ENCODE results near the gene OVCA2.
A peak's percentile ranks its signal among the peaks of the same experiment; 100 is the strongest.

Gene OVCA2

GRCh38 chr17:2047590-2047989, 5.8 kb downstream of the OVCA2 start:
- Histone ChIP-seq H3K36me3 (replicated peaks) (peaks cover 5% of the 10 kb centered on the region), H3K4me3 (ENCODE audit: low read depth, low read length) (no peak overlapping the region), H3K27ac (no peak overlapping the region), H3K27me3 (replicated peaks) (no peaks in the 10 kb centered on the region)
- DNase-seq: no peak
- in situ Hi-C loops (cut with HindIII; ENCODE audit: low pct_ligation_motif_present, low sequenced_read_pairs): no loop called here
- no peak for TF ChIP-seq CTCF (IDR thresholded peaks at IDR 0.05; ENCODE audit: low read depth, low read length, missing control alignments)

- Histone ChIP-seq H3K4me3 (ENCODE audit: low read depth, low read length) (peak overlapping the region; percentile 67), H3K27me3 (replicated peaks) (no peaks in the 10 kb centered on the region), H3K36me3 (replicated peaks) (no peaks in the 10 kb centered on the region), H3K27ac (no peak overlapping the region)
- TF ChIP-seq CTCF (IDR thresholded peaks at IDR 0.05; ENCODE audit: low read depth, low read length, missing control alignments): no peak
- in situ Hi-C loops (cut with HindIII; ENCODE audit: low pct_ligation_motif_present, low sequenced_read_pairs): no loop called here
- no peak for DNase-seq
Measured at GRCh38 chr17:2048805-2049204, 7.0 kb downstream of the OVCA2 start.

GRCh38 chr17:2049333-2050299, 7.8 kb downstream of the OVCA2 start:
- no peak for TF ChIP-seq CTCF (IDR thresholded peaks at IDR 0.05; ENCODE audit: low read depth, low read length, missing control alignments)
- H3K4me3 ChIP-seq (ENCODE audit: low read depth, low read length): peak overlapping the region; percentile 67
- in situ Hi-C loops (cut with HindIII; ENCODE audit: low pct_ligation_motif_present, low sequenced_read_pairs): no loop called here
- peak overlapping the region; percentile 60 for H3K27ac ChIP-seq
- H3K36me3 ChIP-seq (replicated peaks): no peaks in the 10 kb centered on the region
- H3K27me3 ChIP-seq (replicated peaks): no peaks in the 10 kb centered on the region
- peak; percentile 83 for DNase-seq

- Histone ChIP-seq H3K27me3 (replicated peaks) (no peaks in the 10 kb centered on the region), H3K36me3 (replicated peaks) (no peaks in the 10 kb centered on the region), H3K27ac (peak overlapping the region; percentile 32), H3K4me3 (ENCODE audit: low read depth, low read length) (peak overlapping the region; percentile 49)
- in situ Hi-C loops (cut with HindIII; ENCODE audit: low pct_ligation_motif_present, low sequenced_read_pairs): no loop called here
- TF ChIP-seq CTCF (IDR thresholded peaks at IDR 0.05; ENCODE audit: low read depth, low read length, missing control alignments): no peak
- no peak for DNase-seq
Measured at GRCh38 chr17:2050300-2051060, 8.7 kb downstream of the OVCA2 start.

GRCh38 chr17:2051061-2051932, 9.5 kb downstream of the OVCA2 start:
- TF ChIP-seq CTCF (IDR thresholded peaks at IDR 0.05; ENCODE audit: low read depth, low read length, missing control alignments): no peak
- Histone ChIP-seq H3K27me3 (replicated peaks) (no peaks in the 10 kb centered on the region), H3K27ac (no peak overlapping the region)

More at GRCh38 chr17:2051061-2051932, 9.5 kb downstream of the OVCA2 start:
- in situ Hi-C loops (cut with HindIII; ENCODE audit: low pct_ligation_motif_present, low sequenced_read_pairs): no loop called here
- Histone ChIP-seq H3K4me3 (ENCODE audit: low read depth, low read length) (peak overlapping the region; percentile 49), H3K36me3 (replicated peaks) (peaks cover 2% of the 10 kb centered on the region)
- DNase-seq: no peak

All from brain microvascular endothelial cell (primary cell).